ENCODE measurements around the gene CITED2. TPM values are rescaled to one million over a fixed set of nuclear protein-coding genes. Genes with fewer than 3 reads are reported as not detected.
"Not testable (repeated sequence)": the region's sequence is repeated elsewhere in the genome, so short reads cannot be mapped to it uniquely, and the experiment has no call there.

The CITED2 gene
- total RNA-seq, 4 donors from 2014 or later: 103 to 553 (median 336) TPM

DNA sequence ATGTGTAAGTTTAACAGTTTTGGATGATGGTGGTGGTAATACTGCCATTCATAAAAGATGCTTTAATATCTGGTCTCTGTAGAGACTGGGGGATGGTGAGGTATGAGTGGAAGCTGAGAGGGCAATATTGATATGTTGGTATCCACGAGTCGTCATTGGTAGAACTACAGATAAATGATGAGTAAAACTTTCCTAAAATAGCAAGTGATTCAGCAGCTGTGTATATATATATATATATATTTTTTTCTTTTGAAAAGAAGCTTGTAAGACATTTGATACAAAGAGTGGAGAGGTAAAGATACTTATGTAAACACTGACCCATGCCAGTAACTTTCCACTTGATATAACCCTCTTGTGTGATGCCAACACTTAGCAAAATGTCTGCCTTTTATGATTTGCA is 41.7 kb upstream of the CITED2 start:
- Histone ChIP-seq H3K27ac (no peak overlapping the region), H3K4me1 (no peaks in the 10 kb centered on the region), H3K27me3 (no peaks in the 10 kb centered on the region), H3K9me3 (no peaks in the 10 kb centered on the region), H3K36me3 (no peaks in the 10 kb centered on the region), H3K4me3 (no peak overlapping the region)
- ATAC-seq: no peak
- WGBS, 2 donors (ENCODE audit: low coverage in 1 of 2): 50 to 75% methylated on average over 2 of the region's 2 CpGs
- TF ChIP-seq EP300 (IDR thresholded peaks at IDR 0.05) (no peak), POLR2AphosphoS5 (IDR thresholded peaks at IDR 0.05) (no peak), POLR2A (IDR thresholded peaks at IDR 0.05) (no peak)
- TF ChIP-seq, protein P1, sequence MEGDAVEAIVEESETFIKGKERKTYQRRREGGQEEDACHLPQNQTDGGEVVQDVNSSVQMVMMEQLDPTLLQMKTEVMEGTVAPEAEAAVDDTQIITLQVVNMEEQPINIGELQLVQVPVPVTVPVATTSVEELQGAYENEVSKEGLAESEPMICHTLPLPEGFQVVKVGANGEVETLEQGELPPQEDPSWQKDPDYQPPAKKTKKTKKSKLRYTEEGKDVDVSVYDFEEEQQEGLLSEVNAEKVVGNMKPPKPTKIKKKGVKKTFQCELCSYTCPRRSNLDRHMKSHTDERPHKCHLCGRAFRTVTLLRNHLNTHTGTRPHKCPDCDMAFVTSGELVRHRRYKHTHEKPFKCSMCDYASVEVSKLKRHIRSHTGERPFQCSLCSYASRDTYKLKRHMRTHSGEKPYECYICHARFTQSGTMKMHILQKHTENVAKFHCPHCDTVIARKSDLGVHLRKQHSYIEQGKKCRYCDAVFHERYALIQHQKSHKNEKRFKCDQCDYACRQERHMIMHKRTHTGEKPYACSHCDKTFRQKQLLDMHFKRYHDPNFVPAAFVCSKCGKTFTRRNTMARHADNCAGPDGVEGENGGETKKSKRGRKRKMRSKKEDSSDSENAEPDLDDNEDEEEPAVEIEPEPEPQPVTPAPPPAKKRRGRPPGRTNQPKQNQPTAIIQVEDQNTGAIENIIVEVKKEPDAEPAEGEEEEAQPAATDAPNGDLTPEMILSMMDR (IDR thresholded peaks at IDR 0.05): no peak

- ATAC-seq: no peak
- TF ChIP-seq, protein P1 (IDR thresholded peaks at IDR 0.05): no peak
- TF ChIP-seq POLR2A (IDR thresholded peaks at IDR 0.05): no peak
- no peak for TF ChIP-seq POLR2AphosphoS5 (IDR thresholded peaks at IDR 0.05)
- no peak for TF ChIP-seq EP300 (IDR thresholded peaks at IDR 0.05)
- Histone ChIP-seq H3K27me3 (no peaks in the 10 kb centered on the region), H3K36me3 (no peaks in the 10 kb centered on the region), H3K4me1 (no peaks in the 10 kb centered on the region), H3K4me3 (no peak overlapping the region), H3K27ac (no peak overlapping the region), H3K9me3 (no peaks in the 10 kb centered on the region)
- 92 to 95% methylated on average over 1 to 3 of the region's 3 CpGs for WGBS, 2 donors (ENCODE audit: low coverage in 1 of 2)
These were observed 40.9 kb upstream of the CITED2 start for GRCh38 chr6:139415365-139415764.

DNA sequence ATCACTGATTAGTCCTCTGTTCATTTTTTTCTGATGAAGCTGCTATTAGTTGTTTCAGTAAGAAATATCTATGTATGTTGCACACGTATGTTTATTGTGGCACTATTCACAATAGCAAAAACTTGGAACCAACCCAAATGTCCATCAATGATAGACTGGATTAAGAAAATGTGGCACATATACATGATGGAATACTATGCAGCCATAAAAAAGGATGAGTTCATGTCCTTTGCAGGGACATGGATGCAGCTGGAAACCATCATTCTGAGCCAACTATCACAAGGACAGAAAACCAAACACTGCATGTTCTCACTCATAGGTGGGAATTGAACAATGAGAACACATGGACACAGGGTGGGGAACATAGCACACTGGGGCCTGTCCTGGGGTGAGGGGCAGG is 37.7 kb upstream of the CITED2 start:
- not testable (repeated sequence) for H3K4me3 ChIP-seq, H3K9me3 ChIP-seq, H3K36me3 ChIP-seq, ATAC-seq, H3K4me1 ChIP-seq, H3K27me3 ChIP-seq, H3K27ac ChIP-seq
- WGBS, 2 donors (ENCODE audit: low coverage in 1 of 2): 100% methylated on average over 1 of the region's 1 CpG; no CpG with 5 or more reads in 1 of the 2 donors

DNA sequence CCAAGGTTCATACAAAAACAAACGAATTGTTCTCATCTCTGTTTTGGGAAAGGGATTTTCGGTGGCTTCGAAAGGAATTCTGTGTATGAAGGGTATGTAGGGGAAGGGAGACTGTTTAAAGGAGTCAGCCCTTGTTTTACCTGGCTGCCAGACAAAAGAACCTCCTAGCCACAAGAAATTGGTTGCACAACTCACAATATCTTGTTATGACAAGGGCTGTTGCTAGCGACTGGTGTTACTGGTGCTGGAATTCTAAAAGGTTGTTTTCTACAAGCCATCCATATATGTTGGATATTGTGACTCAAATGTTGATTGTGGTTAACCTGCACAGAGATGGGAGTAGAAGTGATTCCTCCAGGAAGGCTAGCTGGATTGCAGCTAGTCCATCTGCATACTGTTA is 34.6 kb upstream of the CITED2 start:
- Histone ChIP-seq H3K4me3 (no peak overlapping the region), H3K4me1 (peaks cover 0 to 8% (median 0%) of the 10 kb centered on the region in 3 donors), H3K27me3 (no peaks in the 10 kb centered on the region), H3K27ac (peak overlapping the region in 2 of 4 donors; percentile 22 to 46), H3K36me3 (no peaks in the 10 kb centered on the region), H3K9me3 (no peaks in the 10 kb centered on the region)
- TF ChIP-seq, protein P1 (IDR thresholded peaks at IDR 0.05): no peak
- TF ChIP-seq POLR2A (IDR thresholded peaks at IDR 0.05) (no peak), EP300 (IDR thresholded peaks at IDR 0.05) (no peak), POLR2AphosphoS5 (IDR thresholded peaks at IDR 0.05) (no peak)
- peak; percentile 38 for ATAC-seq
- 20 to 66% methylated on average over 1 to 4 of the region's 4 CpGs for WGBS, 2 donors (ENCODE audit: low coverage in 1 of 2)

DNA sequence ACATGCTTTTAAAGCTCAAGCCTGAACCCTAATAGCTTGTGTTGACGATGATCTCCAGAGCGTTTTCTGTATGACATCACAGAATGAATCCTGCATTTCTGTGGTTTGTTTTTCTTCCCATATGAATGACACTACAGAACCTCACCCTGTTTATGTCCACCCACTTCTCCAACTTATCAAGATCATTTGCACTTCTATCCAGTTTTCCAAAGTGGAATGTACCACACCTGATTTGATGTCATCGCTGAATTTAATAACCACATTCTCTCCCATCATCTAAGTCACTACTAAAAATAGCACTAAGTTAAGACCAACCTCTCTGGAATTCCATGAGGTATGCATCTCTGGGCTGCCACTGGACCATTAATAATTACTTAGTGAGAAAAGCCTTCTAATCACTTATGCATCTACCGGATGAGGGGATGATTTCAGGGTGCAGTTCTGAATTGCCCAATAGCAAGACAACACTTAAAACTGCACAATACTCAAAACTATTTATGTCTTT is 33.3 kb upstream of the CITED2 start:
- no peaks in the 10 kb centered on the region for H3K27me3 ChIP-seq
- no peaks in the 10 kb centered on the region for H3K36me3 ChIP-seq
- 25 to 36% methylated on average over 4 of the region's 4 CpGs for WGBS, 2 donors (ENCODE audit: low coverage in 1 of 2)
- no peak for TF ChIP-seq POLR2AphosphoS5 (IDR thresholded peaks at IDR 0.05)
- H3K4me1 ChIP-seq: peaks cover 0 to 8% (median 0%) of the 10 kb centered on the region in 3 donors
- H3K27ac ChIP-seq: peak overlapping the region in 2 of 4 donors; percentile 35 to 61
- no peaks in the 10 kb centered on the region for H3K9me3 ChIP-seq
- peak; percentile 14 for ATAC-seq
- H3K4me3 ChIP-seq: no peak overlapping the region

GRCh38 chr6:139406577-139407343 is 32.3 kb upstream of the CITED2 start:
- 97% methylated on average over 3 of the region's 4 CpGs; no CpG with 5 or more reads in 1 of the 2 donors for WGBS, 2 donors (ENCODE audit: low coverage in 1 of 2)
- Histone ChIP-seq H3K4me1 (peaks cover 0 to 8% (median 0%) of the 10 kb centered on the region in 3 donors), H3K36me3 (no peaks in the 10 kb centered on the region), H3K27me3 (no peaks in the 10 kb centered on the region), H3K9me3 (no peaks in the 10 kb centered on the region), H3K4me3 (no peak overlapping the region), H3K27ac (peak overlapping the region in 2 of 4 donors; percentile 4 to 35)
- ATAC-seq: no peak
- TF ChIP-seq, protein P1 (IDR thresholded peaks at IDR 0.05): no peak
- no peak for TF ChIP-seq POLR2A (IDR thresholded peaks at IDR 0.05)
- no peak for TF ChIP-seq POLR2AphosphoS5 (IDR thresholded peaks at IDR 0.05)
- no peak for TF ChIP-seq EP300 (IDR thresholded peaks at IDR 0.05)
